GM13977 (cell line): ENCODE measurements around the gene SEC14L3.

Source experiments
- DNase-seq: peaks from one replicate; pipeline ENCODE4 v3.0.0; 2012; ENCODE audit warnings: low spot score
- CTCF ChIP-seq: IDR thresholded peaks from 2 replicates; pipeline ENCODE4 v1.5.1; 2012; ENCODE audit warnings: mild to moderate bottlenecking, control low read depth; ENCODE audit not compliant: insufficient read depth; ENCODE audit errors: extremely low read depth, missing control alignments
- in situ Hi-C: fragments of 300-500 bp; cut with MboI; formaldehyde crosslinking; loops from one replicate; pipeline ENCODE4 v1.12.0; 2022; ENCODE audit warnings: low sequenced_read_pairs, low pct_unique_long_range_greater_than_20kb, mixed read lengths, inconsistent platforms; ENCODE audit not compliant: unreplicated experiment

SEC14L3 gene

DNA sequence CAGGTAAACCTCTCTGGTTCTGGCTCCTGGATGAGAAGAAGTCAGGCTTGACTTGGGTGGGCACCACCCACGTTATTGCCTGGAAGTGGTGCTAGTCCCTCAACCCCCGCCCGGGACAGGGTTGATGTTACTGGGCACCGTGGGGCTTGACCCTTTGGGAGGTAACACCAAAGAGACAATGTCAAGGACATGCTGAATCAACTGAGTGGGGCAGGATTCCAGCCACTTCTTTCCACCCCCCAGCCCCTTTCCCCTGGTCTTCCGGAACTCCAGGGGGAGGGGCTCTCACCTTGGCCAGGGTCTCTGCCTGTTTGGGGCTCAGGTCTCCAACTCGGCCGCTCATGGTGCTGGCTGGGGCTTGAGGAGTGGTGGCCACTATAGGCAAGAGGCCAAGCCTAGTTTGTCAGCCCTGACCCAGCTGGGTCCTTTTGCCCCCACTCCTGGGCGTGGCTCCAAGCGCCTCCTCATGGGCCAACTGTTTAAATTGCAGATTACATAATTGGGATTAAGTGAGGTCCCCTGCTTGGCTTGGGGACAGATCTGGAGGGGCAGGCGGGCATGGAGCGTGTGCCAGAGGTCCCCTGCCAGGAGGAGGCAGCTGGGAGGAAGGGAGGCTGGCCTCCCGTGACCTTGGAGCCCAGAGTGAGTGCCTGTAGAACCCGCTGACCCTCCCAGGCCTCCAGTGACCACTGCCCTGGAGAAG, at the start of gene SEC14L3:
SEC14L3 (minus strand) TSS at position 402 of the 703 bp plus-strand sequence; CDS start at position 343, 59 bp downstream.
- in situ Hi-C loops = no loop called here
- no peak for TF ChIP-seq CTCF
- no peak for DNase-seq

- TF ChIP-seq CTCF = no peak
- no peak for DNase-seq
- in situ Hi-C loops = no loop called here
These were observed 48.1 kb upstream of the SEC14L3 start for GRCh38 chr22:30519842-30520425.

GRCh38 chr22:30516731-30517130, 44.9 kb upstream of the SEC14L3 start:
- TF ChIP-seq CTCF = no peak
- DNase-seq = no peak
- in situ Hi-C loops = no loop called here

- no peak for TF ChIP-seq CTCF
- DNase-seq = no peak
- in situ Hi-C loops = no loop called here
These were observed 44.5 kb upstream of the SEC14L3 start for GRCh38 chr22:30516273-30516672.

DNA sequence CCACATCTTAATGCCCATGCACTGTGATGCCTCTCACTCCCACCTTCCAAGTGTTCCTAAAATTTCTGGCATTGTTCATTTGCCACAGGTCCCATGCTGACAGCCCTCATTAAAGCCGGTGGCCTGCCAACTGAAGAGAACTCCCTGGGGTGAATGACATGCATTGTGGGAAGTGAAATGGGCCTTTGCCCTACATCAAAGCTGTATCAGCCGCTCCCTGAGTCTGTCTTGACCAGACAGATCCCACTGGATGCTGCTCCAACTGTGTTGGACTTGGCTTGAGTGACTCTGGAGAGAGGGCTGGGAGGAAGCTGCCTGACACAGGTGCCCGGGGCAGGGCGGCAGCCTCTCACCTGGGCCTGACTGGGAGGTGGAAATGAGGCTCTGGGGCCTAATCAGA, 42.4 kb upstream of the SEC14L3 start:
- no peak for TF ChIP-seq CTCF
- DNase-seq = no peak
- in situ Hi-C loops = no loop called here

DNA sequence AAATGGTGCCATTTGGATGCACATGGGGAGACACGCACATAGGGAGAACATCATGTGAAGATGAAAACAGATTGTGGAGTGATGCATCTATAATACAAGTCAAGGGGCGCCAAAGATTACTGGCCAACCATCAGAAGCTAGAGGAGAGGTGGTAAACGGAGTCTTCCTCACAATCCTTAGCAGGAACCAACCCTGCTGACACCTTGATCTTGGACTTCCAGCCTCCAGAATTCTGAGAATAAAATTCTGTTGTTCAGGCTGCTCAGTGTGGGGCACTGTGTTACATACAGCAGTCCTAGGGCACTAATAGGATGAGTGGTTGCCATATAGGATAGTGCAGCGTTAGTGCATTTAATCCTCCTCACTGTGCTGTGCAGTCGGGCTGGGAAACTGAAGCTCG, 41.6 kb upstream of the SEC14L3 start:
- no peak for DNase-seq
- in situ Hi-C loops = no loop called here
- TF ChIP-seq CTCF = no peak
